HL-60/S4 treated with retinoic acid at 250 ng/mL for 4 days and 3 days (cell line): Measurements from ENCODE around the gene STRBP.
"Not testable (repeated sequence)": the region's sequence is repeated elsewhere in the genome, so short reads cannot be mapped to it uniquely, and the experiment has no call there.

Experiments used
- in situ Hi-C: fragments of 300-500 bp; cut with MboI; formaldehyde crosslinking; loops from 2 replicates; pipeline ENCODE4 v1.7.0; 2022; ENCODE audit warnings: low sequenced_read_pairs

Gene STRBP

DNA sequence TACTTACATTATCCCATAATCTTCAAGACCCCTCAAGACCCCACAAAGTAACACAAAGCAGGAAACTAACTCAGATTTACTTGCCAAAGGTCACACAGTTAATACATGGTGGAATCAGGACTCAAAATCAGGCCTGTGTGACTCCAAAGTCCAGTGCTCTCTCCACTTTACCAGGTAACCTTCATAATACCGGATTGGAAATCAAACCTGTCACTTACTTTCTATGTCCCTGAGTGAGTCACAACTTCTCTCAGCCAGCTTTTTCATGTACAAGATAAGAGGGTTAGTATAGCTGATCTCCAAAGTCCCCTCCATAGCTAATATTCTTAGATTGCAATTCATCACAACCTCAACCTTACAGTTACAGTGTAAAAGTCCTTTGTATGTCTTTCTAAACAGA lies 17.1 kb downstream of the STRBP start:
- in situ Hi-C loops: no loop called here

DNA sequence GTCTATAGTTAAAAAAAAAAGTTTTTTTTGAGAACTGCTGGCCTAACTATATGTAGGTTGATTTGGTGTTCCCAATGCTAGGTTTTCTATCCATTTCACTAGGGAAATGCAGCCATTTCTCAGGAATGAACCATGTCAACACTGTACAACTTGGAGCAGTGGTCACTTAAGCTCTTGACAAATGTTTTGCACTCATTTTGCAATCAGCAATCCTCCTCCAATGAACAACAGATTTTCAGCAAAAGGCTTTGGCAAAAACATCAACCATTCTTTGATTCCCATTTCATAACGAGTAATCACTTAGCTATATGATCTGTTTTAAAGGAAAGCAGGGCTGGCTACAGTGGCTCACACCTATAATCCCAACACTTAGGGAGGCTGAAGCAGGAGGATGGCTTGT lies 17.9 kb downstream of the STRBP start:
- in situ Hi-C loops: no loop called here

DNA sequence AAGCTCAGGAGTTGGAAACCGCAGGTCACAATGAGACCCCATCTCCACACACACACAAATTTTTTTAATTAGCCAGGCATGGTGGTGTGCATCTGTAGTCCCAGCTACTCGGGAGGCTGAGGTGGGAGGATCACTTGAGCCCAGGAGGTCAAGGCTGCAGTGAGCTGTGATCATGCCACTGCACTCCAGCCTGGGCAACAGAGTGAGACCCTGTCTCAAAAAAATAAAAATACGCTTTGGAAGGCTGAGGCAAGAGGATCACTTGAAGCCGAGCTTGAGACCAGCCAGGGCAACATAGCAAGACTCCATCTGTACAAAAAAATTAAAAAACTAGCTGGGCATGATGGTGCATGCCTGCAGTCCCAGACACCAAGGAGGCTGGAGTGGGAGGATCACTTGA lies 19.2 kb downstream of the STRBP start:
- in situ Hi-C loops: not testable (repeated sequence)

DNA sequence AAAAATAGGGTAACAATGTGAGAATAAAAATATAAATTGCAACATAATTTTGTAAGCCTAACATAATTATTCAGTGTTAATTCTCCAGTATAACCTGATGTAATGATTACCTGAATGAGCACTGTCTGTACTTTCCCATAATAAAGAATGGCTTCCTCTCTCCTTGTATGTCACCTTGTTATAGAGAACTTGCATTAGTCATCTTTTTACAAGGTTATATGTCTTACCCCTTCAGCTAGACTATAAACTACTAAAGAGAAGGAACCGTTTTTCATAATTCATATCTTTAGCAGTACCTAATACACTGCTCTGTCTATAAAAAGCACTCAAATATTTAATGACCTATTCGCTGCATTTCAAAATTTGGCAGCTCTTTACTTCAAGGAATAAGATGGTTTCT lies 19.8 kb downstream of the STRBP start:
- in situ Hi-C loops: no loop called here

DNA sequence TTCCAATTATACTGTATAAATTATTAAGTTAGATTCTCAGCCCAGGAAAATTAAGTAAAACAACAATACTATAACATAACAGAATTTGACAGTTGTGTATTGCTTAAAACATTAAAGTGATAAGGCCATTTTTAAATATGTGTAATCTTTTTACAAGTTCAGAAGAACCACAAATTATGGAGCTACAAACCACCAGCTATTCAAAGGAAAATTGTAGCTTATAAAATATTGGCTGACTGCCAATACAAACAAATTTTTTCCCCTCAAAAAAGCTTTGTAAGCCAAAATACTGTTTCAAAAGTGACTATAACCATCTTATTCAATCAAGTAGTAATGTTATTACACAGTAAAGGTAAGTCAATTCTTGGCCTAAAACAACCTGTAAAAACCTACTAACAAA lies 21.9 kb downstream of the STRBP start:
- in situ Hi-C loops: no loop called here

DNA sequence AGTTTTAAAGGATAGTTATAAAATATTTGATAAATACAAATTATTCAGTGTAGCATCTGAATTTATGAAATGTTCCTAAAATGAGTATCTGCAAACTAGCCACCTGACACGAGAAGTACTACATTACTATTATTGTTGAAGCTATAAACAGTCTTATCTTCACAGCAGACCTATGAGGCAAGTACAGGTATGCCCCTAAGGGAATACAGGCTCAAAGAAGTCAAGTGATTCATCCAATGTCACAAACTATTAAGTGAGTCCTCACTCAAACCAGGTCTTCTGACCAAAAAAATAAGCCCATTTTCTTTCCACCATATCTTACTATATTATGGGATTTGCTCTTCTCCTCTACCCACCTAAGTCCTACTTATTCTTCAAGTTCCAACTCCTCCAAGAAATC lies 28.7 kb downstream of the STRBP start:
- in situ Hi-C loops: no loop called here

DNA sequence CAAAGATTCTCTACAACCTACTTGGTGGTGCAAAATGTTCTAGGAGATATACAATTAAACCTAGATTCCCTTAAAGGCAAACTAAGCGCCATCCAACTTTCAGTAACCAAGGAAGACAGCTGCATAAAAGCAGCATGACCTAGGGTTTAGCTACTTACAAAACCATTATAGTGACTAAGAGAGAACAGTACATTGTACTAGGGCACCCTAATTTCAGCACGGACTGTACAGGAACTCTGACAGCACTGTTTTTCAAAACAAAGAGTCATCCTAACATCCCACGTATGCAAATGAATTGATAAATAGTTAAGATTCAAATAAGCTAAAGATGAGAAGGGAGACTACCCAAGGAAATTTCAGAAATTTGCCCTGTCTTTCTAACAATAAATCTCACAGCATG lies 30.0 kb downstream of the STRBP start:
- in situ Hi-C loops: no loop called here

DNA sequence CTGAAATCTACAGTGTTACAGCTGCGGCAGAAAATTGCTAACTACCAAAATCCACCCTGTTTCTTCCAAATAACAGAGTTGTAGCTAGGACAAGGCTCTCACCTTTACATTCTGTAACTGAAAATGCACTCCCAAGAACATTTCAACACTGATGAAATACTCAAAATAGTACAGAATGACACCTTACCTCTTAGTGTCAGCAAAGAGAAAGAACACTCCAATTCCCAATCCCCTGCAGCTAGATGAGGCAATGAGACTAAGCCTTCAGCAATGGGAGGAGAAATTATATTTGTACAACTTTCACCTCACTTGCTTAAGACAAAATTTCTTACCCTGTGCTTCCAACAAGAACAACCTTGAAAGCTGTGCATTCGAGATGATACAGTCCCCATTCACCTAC lies 31.2 kb downstream of the STRBP start:
- in situ Hi-C loops: no loop called here

DNA sequence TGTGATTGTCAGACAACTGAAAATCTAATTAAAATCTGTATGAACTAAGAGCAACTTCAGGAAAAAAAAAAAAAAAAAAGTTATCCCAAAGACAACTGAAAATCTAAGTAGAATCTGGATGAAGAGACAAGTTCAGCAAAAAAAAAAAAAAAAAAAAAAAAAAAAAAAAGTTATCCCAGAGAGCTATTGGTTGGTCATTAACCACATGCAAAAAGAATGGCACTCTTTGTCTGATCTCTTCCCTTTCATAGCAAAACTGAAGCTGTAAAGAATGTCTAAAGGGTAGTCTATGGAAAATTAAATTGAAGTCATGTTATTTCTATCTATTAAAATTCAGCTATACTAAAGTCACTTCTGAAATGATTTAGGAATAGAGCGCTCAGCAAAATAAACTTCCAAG lies 32.9 kb downstream of the STRBP start:
- in situ Hi-C loops: no loop called here

DNA sequence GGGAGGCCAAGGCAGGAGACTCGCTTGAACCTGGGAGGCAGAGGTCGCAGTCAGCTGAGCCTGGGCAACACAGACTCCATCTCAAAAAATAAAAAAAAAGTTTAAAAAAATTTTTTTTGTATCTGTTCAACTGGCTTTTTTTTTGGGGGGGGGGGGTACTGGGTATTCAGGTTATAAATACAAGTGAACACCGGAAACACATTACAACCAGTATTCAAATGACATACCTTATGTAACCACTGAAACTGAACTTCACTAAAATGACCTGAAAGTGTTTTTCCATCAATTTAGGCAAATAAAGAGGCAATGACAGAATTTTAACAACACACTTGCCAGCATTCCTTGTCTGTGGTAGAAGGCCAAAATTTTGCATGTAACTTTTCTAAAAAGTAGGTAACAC lies 33.5 kb downstream of the STRBP start:
- in situ Hi-C loops: no loop called here

DNA sequence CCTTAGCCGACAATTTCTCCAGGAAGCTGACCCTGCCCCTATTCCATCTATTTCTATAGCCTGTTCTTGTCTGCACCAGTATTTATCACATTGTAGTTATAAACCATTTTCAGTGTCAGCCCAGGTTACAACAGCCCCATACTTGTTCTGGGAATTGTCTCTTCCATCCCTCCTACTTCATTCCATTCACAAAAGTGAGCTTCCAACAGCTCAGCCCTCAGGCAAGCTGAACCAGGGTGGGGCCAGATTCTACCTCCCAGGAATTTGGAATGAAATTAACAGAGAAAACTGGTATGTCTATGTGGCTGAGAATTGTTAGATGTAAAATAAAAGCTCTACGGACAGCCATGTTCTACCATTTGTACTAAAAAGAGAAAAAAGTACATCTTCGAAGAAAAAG lies 36.1 kb downstream of the STRBP start:
- in situ Hi-C loops: no loop called here

DNA sequence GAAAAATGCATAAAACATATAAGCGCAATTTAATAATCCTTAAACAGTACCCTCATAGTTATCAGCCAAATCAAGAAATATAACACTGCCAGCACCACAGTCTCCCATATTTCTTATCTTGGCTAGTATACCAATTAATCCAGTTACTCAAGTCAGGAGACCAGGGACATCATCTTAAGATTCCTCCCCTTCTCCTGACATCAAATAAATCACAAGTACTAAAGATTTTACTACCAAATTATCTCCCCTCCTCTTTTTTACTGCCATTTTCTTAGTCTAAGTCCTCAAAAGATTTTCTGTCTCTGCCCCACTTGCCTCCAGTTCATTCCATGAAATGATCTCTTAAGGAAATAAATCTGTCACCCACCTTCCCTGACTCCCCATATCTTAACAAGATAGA lies 37.0 kb downstream of the STRBP start:
- in situ Hi-C loops: no loop called here

DNA sequence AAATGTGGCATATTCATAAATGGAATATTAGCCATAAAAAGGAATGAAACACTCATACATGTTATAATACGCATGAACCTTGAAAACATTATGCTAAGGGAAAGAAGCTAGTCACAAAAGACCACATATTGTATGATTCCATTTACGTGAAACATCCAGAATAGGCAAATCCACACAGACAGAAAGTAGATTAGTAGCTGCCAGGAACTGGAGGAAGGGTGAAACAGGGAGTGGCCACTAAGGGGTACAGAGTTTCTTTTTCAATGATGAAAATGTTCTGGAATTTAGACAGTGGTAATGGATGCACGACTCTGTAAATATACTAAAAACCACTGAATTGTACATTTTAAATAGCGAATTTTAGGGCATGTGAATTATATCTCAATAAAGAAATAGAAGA lies 39.4 kb downstream of the STRBP start:
- in situ Hi-C loops: no loop called here

DNA sequence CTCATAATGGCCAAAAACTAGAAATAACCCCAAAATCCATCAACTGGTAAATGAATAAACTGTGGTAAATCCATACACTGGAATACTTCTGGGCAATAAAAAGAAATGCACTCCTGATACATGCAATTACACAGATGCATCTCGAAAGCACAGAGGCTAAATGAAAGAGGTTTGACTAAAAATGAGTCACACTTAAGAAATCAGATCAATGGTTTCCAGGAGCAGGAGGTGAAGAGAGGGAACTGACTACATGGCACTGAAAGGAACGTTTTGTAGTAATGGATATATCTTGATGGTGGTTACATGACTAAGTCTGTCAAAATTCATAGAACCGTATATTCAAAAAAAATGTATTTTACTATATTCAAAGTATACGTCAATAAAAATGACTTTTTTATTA lies 42.4 kb downstream of the STRBP start:
- in situ Hi-C loops: no loop called here

DNA sequence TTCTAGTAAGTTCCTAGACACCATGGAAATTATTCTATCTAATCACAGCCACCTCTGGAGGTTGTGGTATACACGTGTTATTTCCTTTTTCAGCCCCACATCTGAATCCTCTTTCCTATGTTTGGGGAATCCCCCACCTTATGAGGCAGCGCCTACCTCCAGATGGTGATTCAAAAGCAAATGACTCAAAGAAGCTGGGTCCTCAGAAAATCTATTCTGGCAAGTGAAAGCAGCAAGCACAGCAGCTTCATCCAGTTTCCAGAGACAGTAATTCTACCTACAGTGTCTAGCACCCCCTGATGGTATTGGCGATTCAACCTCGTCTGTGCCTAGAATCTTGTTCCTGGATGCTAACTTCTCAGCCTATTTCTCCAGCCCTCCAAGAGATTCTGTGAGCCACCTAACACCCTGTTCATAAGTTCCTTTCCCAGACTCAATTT lies 43.0 kb downstream of the STRBP start:
- in situ Hi-C loops: no loop called here

DNA sequence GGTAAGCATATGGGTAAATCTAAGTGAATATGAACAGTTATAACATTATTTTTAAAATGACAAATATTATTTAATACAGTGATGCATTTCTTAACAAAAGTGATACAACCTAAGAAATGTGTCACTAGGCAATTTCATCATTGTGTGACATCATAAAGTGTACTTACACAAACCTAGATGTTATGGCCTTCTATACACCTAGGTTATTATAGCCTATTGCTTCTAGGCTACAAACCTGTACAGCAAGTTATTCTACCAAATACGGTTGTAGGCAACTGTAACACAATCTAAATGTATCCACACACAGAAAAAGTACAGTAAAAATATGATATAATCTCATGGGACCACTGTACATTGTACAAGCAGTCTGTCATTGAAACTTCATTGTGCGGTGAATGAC lies 48.3 kb downstream of the STRBP start:
- in situ Hi-C loops: no loop called here

DNA sequence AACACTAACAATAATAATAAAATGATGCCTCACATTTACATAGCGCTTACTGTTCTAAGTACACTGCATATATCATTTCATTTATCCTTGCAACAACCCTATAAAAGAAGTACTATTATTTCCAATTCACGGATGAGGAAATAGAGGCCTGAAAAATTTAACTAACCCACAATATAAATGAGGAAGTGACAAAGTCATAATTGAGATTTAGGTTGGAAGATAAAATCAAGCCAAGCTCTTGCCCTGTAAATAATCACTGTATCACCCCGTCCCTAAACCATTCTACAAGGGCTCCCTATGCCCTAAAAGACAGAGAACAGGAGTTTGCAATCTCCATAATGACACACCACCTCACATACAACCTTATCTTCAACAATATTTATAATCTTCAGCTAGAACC lies 49.6 kb downstream of the STRBP start:
- in situ Hi-C loops: no loop called here

DNA sequence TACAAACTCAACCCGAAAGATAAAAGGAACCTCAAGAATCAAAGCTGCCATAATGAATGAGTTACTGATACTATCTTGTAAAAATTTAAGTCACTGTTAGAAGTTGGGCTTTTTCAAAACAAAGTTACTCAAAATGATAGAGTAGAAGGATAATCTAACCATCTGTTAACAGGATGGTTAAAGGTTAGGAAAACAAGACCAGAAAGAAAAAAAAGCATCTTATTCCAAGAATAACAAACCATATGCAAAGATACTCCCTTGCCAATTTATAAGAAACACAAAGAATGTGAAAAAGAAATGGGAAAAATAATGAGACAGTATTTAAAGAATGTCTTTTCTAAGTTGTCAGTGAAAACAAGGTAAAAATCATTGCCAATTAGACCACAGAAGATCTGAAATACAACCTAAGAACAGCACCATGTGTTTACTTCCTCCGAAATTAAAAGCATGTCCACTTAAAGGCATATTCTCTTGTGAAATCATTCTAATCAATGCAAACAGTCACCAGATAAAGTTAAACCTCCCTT lies 51.2 kb downstream of the STRBP start:
- in situ Hi-C loops: no loop called here

DNA sequence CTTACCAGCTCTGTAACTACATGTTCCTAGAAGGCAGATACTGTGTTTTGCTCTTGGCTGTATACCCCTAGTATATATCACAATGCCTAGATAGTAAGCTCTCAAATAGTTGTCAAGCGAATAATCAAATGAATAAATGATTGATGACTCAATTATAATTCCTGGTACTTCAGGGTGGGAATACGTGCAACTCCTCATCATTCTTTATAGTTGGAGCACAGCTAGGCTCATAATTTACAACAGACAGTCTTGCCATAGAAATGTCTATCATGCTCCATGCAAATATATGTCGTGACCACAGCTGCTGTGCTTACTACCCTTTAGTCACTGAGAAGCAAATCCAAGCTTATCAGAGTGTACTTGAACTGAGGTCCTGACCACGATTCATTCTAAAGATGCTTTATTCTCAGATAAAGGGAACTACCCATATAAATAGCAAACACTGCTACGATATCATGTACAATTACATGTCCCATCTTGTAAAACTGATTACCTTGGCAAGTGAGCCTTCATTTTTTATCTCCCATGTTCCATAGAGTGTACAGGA lies 52.1 kb downstream of the STRBP start:
- in situ Hi-C loops: no loop called here

DNA sequence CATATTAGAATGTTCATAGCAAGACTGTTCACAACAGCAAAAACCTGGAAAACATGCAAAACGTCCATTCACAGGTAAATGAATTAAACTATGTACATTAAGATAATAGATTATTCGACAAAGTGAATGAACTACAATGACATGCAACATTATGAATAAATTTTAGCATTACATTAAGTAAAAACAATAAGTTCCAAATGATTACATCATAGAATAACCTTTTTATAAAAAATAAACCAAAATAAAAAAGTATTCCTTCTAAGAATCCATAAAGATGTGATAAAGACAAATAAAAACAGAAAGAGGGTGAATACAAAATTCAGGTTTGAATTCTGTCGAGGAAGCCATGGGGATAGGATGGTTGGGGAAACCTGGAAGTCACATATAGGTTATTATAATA lies 57.3 kb downstream of the STRBP start:
- in situ Hi-C loops: no loop called here

DNA sequence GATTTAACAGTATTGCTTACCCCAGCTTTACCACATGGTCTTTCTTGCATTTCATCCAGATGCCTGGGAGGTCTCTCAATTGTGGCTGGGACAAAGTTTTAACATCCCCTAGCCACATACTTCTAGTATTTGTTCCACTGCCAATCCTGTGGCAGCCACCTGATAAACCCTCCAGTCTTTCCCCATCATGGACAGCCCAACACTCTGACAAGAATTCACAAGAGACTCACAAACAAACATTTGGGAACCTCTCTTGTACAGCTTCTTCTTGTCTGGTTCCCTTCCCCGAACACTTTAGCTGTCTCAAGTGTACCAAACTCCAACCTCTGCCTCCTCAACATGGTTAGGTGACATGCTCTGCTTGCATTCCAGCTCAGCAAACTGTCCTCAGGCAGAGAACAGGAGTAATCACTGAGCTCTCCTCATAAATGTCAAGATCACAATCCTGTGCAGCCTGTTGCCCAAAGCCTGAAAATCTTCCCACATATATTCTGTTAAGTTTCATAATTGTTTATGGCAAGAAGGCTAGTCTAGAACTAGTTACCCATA lies 59.7 kb downstream of the STRBP start:
- in situ Hi-C loops: no loop called here

DNA sequence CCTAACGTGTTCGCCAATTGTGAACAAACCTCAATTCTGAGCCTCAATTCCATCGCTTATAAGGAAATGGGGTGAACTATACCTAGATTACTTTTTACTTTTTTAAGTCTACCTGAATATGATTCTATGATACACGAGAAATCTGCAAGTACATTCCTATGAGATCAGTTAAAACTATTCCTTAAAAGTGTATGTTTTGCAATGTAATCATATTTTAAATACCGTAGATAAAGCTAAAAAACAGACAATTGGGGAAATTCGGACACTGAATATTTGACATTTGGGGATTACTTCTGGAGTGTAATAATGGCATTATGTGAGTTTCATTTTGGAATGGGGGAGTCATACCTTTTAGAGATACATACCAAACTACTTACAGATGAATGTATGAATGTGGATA lies 62.3 kb downstream of the STRBP start:
- in situ Hi-C loops: no loop called here

DNA sequence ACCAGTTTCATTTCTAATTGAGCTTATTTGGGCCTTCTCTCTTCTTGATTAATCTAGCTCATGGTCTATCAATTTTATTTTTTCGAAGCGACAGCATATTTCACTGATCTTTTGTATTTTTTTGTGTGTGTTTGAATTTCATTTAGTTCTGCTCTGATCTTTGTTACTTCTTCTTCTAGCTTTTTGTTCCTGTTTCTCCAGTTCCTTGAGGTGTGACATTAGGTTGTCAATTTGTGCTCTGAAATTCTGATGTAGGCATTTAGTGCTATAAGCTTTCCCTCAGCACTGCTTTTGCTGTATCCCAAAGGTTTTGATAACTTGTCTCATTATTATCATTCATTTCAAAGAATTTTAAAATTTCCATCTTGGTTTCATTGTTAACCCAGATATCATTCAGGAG lies 67.3 kb downstream of the STRBP start:
- in situ Hi-C loops: no loop called here
